NCI-H748 (cell line): ENCODE measurements around the gene ARL4C.

Experiments used
- DNase-seq: peaks from one replicate; lab custom pipeline; 2025; ENCODE audit not compliant: unreplicated experiment; lab: John Stamatoyannopoulos, UW

ARL4C gene

GRCh38 chr2:234500394-234501006, 3.6 kb upstream of the ARL4C start:
- DNase-seq, result peak; percentile 85

DNA sequence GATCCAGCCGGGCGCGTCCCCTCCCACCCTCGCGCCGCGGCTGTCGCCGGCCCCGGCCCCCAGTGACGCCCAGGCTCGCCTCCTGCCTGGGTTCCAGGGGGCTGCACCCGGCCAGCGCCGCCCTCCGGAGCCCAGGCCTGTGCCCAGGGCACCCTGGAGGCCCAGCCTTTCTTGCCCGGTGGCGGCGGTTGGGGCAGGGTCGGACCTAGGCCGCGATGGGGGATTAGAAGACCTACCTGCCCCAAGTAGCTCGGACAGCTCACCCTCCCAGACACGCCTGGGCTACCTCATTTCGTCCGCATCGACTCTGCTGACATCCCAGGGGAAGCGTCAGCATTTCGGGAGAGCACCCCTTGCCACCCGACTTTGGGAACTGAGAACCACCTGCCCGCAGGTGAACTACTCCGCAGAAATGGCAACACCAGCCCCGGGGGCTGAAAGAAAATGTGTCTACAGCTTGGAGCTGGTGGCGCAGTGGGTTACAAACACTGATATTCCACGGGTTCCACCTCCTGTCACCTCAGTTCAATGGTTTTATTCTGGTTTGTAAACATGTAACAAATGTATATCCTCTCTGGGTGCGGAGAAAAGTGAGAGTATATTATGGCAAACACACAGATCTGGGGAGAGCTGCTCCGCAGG, 834 bp upstream of the ARL4C start:
- DNase-seq, result no peak

DNA sequence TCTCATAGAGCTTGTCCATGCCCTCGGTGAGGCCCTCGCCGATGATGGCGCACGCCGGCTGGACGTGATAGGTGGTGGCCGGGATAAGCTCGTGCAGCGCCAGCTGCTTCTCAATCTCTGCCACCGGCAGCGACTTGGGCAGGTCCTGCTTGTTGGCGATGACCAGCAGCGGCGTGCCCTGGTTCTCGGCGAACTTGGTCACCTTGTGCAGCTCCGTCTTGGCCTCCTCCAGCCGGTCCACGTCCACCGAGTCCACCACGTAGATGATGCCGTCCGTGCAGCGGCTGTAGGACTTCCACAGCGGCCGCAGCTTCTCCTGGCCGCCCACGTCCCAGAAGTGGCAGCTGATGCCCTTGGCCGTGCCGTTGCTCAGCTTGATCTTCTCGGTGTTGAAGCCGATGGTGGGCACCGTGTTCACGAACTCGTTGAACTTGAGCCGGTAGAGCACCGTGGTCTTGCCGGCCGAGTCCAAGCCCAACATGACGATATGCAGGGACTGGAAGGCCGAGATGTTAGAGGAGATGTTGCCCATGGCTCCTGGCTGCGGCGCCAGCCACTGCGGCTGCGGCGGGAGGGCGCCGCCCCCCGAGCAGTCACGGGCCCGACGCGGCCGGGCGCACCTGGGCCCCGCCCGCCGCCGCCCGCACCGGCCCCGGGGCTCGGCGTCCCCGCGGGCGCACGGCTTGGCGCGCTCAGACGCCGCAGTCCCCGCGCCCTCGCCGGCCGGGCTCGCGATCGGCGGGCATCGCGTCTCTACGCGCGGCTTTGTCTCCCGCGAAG, 636 bp downstream of the ARL4C start:
- peak; percentile 78 for DNase-seq

GRCh38 chr2:234495251-234496054, 1.4 kb downstream of the ARL4C start:
- DNase-seq, result peak; percentile 62

DNA sequence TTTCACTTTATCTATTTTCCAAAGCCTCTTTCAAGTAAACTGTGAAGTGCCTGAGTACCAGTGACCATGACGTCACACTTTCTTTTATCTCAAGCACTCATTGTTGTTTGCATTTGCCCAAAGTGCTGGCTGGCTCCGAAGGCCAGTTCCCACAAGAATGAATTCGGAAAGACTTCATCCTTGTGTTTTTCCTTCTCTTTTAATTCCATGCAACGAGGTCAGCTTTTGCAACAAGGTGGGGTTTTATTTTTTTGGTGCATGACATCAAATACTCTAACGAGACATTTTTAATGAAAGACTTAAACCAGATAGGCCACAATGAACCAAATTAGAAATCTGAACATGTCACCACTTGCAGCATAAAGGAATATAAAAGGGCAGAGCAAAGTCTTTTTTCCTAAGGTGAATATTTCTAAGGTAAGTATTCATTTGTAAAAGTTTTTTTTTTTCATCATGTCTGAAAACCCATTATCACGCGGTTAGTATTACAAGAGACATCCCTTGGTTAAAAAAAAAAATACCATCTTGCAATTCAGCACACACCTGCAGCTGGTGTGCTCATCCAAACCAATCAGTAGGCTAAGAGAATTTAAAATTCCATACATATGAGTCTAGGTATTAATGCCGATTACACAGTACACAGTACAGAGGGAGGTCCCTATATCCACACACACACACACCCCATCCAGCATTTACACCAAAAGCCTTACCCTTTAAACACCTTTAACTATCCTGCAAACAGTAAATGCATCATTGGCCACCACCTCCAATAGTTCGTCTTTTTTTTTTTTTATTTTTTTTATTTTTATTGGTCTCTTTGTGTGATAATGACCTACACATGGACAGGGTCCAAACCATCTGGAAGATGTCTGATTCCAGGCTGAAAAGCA, 2.3 kb downstream of the ARL4C start:
- peak; percentile 84 for DNase-seq

DNA sequence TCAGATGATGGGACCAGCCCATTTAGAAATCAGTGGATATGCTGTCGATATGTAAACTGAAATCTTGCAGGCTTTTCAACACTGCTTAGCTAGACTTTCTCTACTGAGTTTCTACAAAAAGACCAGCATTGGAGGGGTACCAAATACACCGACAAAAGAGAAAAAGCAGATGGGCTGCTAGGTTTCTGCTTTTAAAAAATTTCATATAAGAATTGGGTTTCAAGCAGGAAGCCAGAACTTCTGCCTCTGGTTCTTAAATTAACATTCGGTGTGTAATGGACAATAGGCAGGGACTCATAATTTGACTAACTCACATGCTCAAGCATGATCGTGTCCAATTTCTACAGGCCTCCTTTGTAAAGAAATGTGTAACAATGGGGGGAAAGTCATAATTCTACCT, 3.1 kb downstream of the ARL4C start:
- DNase-seq, result no peak

DNA sequence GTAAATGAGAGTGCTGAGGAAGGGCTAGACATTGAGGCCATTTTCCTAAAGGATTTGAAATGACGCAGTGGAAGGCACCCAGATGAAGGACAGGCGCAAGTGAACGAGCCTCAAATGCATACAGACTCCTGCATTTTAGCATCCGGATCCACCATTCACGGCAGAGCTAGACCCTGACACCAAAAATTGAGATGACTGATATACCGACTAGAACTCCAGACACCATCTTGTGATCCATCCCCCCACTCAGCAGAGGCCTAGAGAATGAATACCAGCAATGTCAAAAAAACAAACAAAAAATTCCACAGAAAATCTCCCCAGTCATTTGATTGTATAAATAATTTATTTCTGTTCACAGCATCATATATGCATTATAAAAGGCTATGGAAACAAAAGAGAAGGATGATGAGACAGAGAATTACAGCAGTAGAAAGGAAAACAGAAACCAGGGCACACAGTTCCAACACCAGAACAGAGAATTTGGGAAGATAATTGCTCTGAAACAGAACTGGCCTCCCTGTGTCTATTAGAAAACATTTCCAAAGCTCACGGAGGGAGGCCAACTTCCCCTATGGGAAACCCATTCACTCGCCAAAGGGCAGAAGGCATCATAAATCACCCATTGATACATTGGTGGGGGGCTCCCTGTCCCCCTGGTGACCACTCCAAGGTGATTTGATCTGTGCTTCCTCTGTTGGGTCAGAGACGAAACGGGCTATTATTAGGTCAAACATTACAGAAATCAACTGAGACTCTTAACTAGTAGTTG, 4.0 kb downstream of the ARL4C start:
- DNase-seq, result peak; percentile 16

- DNase-seq, result no peak
Measured at GRCh38 chr2:234491897-234492296, 5.0 kb downstream of the ARL4C start.

- DNase-seq, result no peak
Measured at GRCh38 chr2:234491281-234491680, 5.6 kb downstream of the ARL4C start.

- no peak for DNase-seq
Measured at GRCh38 chr2:234490271-234491091, 6.4 kb downstream of the ARL4C start.

DNA sequence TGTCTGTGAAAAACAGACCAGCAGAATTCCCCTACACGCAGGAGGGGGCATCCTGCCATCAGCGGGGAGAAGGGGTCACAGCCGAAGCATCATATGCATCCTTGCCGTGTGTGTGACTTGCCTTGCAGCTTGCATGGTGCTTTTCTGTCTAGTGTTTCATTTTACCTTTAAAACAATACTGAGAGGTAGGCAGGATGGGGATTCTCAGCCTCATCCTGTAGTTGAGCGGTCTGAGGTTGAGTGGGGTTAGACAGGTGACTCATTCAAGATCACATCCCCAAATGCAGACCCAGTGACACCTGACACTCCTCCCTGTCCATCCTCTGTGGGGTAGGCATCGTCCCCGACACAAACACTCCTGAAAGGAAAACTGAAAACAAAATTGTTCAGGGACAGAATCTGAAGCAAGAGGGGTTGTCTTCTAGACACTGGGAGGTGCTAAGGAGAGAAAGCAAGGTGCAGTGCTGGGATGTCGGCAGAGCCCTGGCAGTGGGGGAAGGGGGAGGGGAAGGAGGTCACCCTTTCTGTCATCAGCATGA, 7.9 kb downstream of the ARL4C start:
- DNase-seq, result no peak

DNA sequence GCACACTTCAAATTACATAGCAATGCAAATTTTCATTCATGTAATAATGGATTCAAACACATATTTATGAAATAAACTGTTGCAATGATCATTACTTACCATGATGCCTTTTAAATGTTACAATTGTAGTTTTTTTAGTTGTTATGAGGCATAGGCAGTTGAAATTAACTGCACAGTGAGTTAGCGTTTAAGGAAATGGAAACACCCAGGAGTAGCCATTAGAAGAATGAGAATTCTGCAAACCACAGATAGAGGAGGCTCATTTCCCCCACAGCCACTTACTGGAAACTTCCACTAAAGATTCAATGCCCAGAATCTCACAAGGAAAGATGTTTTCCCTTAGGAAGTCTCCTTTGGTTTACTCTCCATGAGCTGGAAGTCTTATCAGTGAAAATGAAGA, 8.4 kb downstream of the ARL4C start:
- DNase-seq, result no peak

GRCh38 chr2:234487356-234487755, 9.5 kb downstream of the ARL4C start:
- DNase-seq, result no peak

- DNase-seq, result peak; percentile 50
Measured at GRCh38 chr2:234483568-234484251, 13.2 kb downstream of the ARL4C start.

DNA sequence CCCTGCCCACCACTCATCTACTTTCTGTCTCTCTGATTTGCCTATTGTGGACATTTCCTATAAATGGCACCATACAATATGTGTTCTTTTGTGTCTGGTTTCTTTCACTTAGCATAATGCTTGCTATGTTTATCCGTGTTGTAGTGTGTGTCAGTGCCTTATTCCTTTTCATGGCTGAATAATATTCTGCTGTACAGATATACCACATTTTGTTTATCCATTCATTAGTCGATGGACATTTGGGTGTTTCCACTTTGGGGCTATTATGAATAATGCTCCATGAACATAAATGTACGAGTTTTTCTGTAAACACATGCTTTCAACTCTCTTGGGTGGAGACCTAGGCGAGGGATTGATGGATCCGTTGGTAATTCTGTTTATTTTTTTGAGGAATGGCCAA, 15.6 kb downstream of the ARL4C start:
- DNase-seq, result no peak

DNA sequence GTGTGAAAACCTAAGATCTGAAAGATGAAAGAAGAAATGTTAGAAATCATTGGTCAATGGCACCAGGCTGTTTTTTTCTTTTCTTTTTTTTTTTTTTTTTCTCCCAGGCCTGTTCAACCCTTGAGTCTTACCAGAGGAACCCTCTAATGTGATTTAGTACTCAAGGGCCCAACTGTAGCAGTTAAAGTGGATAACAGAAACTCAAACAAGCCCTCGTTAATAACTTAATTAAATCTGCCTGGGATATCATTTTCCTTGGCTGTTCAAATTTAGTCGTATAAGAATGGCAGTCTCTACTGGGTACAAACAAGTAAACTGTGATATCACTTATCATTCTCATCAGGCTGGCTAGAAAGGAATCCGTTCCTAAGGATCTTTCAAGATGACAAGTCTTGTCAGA, 16.5 kb downstream of the ARL4C start:
- DNase-seq, result no peak

- DNase-seq, result no peak
Measured at GRCh38 chr2:234479465-234479864, 17.4 kb downstream of the ARL4C start.
